C4-2B (cell line): Measurements from ENCODE around the gene NRTN.
"Not testable (repeated sequence)": the region's sequence is repeated elsewhere in the genome, so short reads cannot be mapped to it uniquely, and the experiment has no call there.

ENCODE experiments used
- H3K27ac ChIP-seq: fragments of 450-650 bp; 2 replicates; pipeline ENCODE4 v1.5.1; 2017
- CTCF ChIP-seq: fragments of 450-650 bp; conservative IDR thresholded peaks from 2 replicates; pipeline ENCODE4 v1.5.1; 2017; ENCODE audit warnings: mild to moderate bottlenecking
- ZFX ChIP-seq: fragments of 450-650 bp; IDR thresholded peaks from 2 replicates; pipeline ENCODE4 v1.6.1; 2017

Gene NRTN

GRCh38 chr19:5844456-5845433 is 39.9 kb downstream of the NRTN start:
- no peak overlapping the region for H3K27ac ChIP-seq
- TF ChIP-seq ZFX, result no peak

GRCh38 chr19:5847846-5848245 is 43.0 kb downstream of the NRTN start:
- H3K27ac ChIP-seq, result not testable (repeated sequence)

GRCh38 chr19:5848621-5849020 is 43.8 kb downstream of the NRTN start:
- H3K27ac ChIP-seq, result not testable (repeated sequence)

- TF ChIP-seq CTCF (no peak), ZFX (no peak)
- H3K27ac ChIP-seq, result no peak overlapping the region; the same call in 1 of the 2 replicates
Observed at GRCh38 chr19:5850189-5850588, 45.3 kb downstream of the NRTN start.

GRCh38 chr19:5850743-5851293 is 46.0 kb downstream of the NRTN start:
- H3K27ac ChIP-seq, result peak overlapping the region; percentile 11
- TF ChIP-seq ZFX (no peak), CTCF (no peak)

GRCh38 chr19:5851302-5851701 is 46.4 kb downstream of the NRTN start, which contains the start of gene FUT3:
Gene FUT3, minus strand, starts transcription at chr19:5851449.
- TF ChIP-seq ZFX, result no peak
- peak within 1 kb of the TSS; percentile 11 for H3K27ac ChIP-seq

- H3K27ac ChIP-seq, result not testable (repeated sequence)
Observed at GRCh38 chr19:5854121-5854520, 49.3 kb downstream of the NRTN start.

- not testable (repeated sequence) for H3K27ac ChIP-seq
Observed at GRCh38 chr19:5855151-5855550, 50.3 kb downstream of the NRTN start.

GRCh38 chr19:5857203-5858081 is 52.6 kb downstream of the NRTN start:
- no peak for TF ChIP-seq ZFX
- TF ChIP-seq CTCF, result no peak
- no peak overlapping the region for H3K27ac ChIP-seq

- no peak for TF ChIP-seq ZFX
- no peak for TF ChIP-seq CTCF
Observed at GRCh38 chr19:5863030-5863665, 58.3 kb downstream of the NRTN start.

More at GRCh38 chr19:5863030-5863665, 58.3 kb downstream of the NRTN start:
- no peak overlapping the region for H3K27ac ChIP-seq
